Keratinocyte (primary cell): Measurements from ENCODE around the gene ASIC5. TPM values are rescaled to one million over a fixed set of nuclear protein-coding genes. Genes with fewer than 3 reads are reported as not detected.

Experiments used
- DNase-seq: peaks from one replicate; pipeline ENCODE4 v3.0.0-alpha.2; 2011; ENCODE audit warnings: low read depth, missing footprints, low spot score
- FAIRE-seq: peaks from 2 replicates; lab custom pipeline; 2011; peaks lifted over from hg19 to GRCh38; lab: Jason Lieb, UNC
- H2AFZ ChIP-seq: 2 replicates; pipeline ENCODE4 v1.6.0; 2012; ENCODE audit warnings: low read length, control low read depth, inconsistent platforms; ENCODE audit not compliant: control insufficient read depth
- H3K27ac ChIP-seq: 2 replicates; pipeline ENCODE4 v1.5.1; 2011; ENCODE audit warnings: low read length; ENCODE audit not compliant: control insufficient read depth, insufficient read depth
- H3K27me3 ChIP-seq: 3 replicates; pipeline ENCODE4 v1.6.0; 2011; ENCODE audit warnings: low read length; ENCODE audit not compliant: control insufficient read depth, insufficient read depth; ENCODE audit errors: extremely low read depth
- H3K36me3 ChIP-seq, 2 experiments: 2 replicates in 1 of 2; 3 replicates in 1 of 2; pipeline ENCODE4 v1.5.1; 2011; ENCODE audit warnings: low read length in 2 of 2, mild to moderate bottlenecking in 1 of 2; ENCODE audit not compliant: control insufficient read depth in 2 of 2, insufficient read depth in 2 of 2; ENCODE audit errors: extremely low read depth in 1 of 2
- H3K4me1 ChIP-seq: 3 replicates; pipeline ENCODE4 v1.5.1; 2011; ENCODE audit warnings: low read length; ENCODE audit not compliant: control insufficient read depth, insufficient read depth; ENCODE audit errors: extremely low read depth
- H3K4me2 ChIP-seq: 3 replicates; pipeline ENCODE4 v1.6.0; 2011; ENCODE audit warnings: low read depth, low read length; ENCODE audit not compliant: control insufficient read depth, insufficient read depth; ENCODE audit errors: extremely low read depth
- H3K4me3 ChIP-seq, 3 experiments: fragments of 200-600 bp in 1 of 3; sonication (generic) in 1 of 3; 2 replicates in 2 of 3; 3 replicates in 1 of 3; pipeline ENCODE4 v1.5.1; 2011 to 2016; ENCODE audit warnings: low read length in 3 of 3, mild to moderate bottlenecking in 3 of 3, control low read depth in 2 of 3, inconsistent platforms in 1 of 3, low read depth in 1 of 3, mixed read lengths in 1 of 3, mixed run types in 1 of 3, moderate library complexity in 1 of 3; ENCODE audit not compliant: control insufficient read depth in 2 of 3, insufficient read depth in 2 of 3; ENCODE audit errors: extremely low read depth in 1 of 3
- H3K79me2 ChIP-seq: 2 replicates; pipeline ENCODE4 v1.6.0; 2012; ENCODE audit warnings: low read length; ENCODE audit not compliant: control insufficient read depth, insufficient read depth
- H3K9ac ChIP-seq: 3 replicates; pipeline ENCODE4 v1.6.0; 2011; ENCODE audit warnings: low read length; ENCODE audit not compliant: control insufficient read depth, insufficient read depth; ENCODE audit errors: extremely low read depth
- H3K9me1 ChIP-seq: 3 replicates; pipeline ENCODE4 v1.6.0; 2011; ENCODE audit warnings: low read length; ENCODE audit not compliant: control insufficient read depth, insufficient read depth; ENCODE audit errors: extremely low read depth
- H3K9me3 ChIP-seq: 2 replicates; pipeline ENCODE4 v1.5.1; 2012; ENCODE audit warnings: low read depth, low read length; ENCODE audit not compliant: control insufficient read depth
- H4K20me1 ChIP-seq: 3 replicates; pipeline ENCODE4 v1.6.0; 2011; ENCODE audit warnings: low read length; ENCODE audit not compliant: control insufficient read depth, insufficient read depth; ENCODE audit errors: extremely low read depth
- EZH2 ChIP-seq: IDR thresholded peaks from one replicate; pipeline ENCODE4 v1.6.1; 2012; ENCODE audit warnings: inconsistent platforms, mild to moderate bottlenecking, low read length, moderate library complexity
- dilution Hi-C: fragments of 300-500 bp; cut with MboI; formaldehyde crosslinking; loops from one replicate; pipeline ENCODE4 v1.7.0; 2020; ENCODE audit warnings: low sequenced_read_pairs; ENCODE audit not compliant: extremely low pct_ligation_motif_present
- polyA plus RNA-seq, 5 experiments: library from polyadenylated mRNA; depleted of rRNA in 3 of 5; stranded (reverse) in 3 of 5; stranded (forward) in 1 of 5; unstranded in 1 of 5; fragments of >200 nt; gene quantifications; 1 replicate in 1 of 5; 2 replicates in 3 of 5; 3 replicates in 1 of 5; pipeline versions ENCODE4 v1.2.1 to v1.2.3, GENCODE V29; 2011 to 2012; ENCODE audit warnings: missing spikeins in 2 of 5, low read depth in 1 of 5, low replicate concordance in 1 of 5
- TF ChIP-seq, protein P1 (sequence below), 3 experiments: IDR thresholded peaks in 1 of 3; conservative IDR thresholded peaks in 1 of 3; optimal IDR thresholded peaks in 1 of 3; 2 replicates in 2 of 3; 3 replicates in 1 of 3; pipeline versions ENCODE3 to v1.5.1; 2011; ENCODE audit warnings: low read length in 3 of 3, mild to moderate bottlenecking in 3 of 3, moderate library complexity in 2 of 3, control low read depth in 1 of 3, inconsistent platforms in 1 of 3; ENCODE audit not compliant: insufficient read depth in 2 of 3; ENCODE audit errors: extremely low read depth in 1 of 3

Gene ASIC5
- polyA plus RNA-seq, 1 donor (not counting 4 experiments of a cell fraction or from before 2014, with no cell fraction given) = not detected

DNA sequence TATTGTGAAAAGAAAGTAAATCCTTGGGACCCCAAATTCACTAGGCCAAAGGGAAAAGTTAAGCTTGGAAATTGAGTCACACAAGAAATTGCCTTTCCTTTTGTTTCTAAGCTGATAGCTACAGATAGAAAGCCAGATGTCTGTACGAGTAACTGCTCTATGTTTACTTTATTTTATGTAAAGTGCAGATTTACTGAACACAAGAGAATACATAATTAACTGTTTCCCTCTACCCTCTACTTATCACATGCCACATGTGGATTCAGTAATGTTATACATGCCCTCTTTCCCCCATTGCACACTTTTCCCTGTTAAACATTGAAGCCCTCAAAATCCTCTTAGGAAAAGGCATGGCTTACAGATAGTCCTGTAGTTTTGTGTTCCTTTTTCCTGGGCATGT lies 21.0 kb upstream of the ASIC5 start:
- no peak for FAIRE-seq
- no peaks in the 10 kb centered on the region for H3K79me2 ChIP-seq
- dilution Hi-C loops = no loop called here

DNA sequence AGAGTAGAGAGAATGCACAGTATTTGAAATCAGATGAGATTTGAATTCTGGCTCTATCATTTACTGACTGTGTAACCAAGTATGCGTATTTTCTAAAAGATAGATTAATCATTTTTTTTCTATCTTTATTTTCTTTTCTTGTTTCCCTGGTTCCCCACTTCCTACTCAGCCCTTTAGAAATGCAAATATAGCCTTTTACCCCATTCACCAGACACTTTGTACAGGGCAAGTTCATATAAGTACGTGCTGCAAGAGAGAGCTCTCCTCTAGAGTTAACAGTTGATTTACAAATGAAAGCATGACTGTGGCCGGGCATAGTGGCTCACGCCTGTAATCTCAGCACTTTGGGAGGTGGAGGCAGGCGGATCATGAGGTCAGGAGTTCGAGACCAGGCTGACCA lies 19.6 kb upstream of the ASIC5 start:
- Histone ChIP-seq H3K4me2 (no peak overlapping the region), H3K79me2 (no peaks in the 10 kb centered on the region), H3K27me3 (no peaks in the 10 kb centered on the region), H3K36me3 (no peaks in the 10 kb centered on the region), H3K9me1 (no peaks in the 10 kb centered on the region), H3K9me3 (no peaks in the 10 kb centered on the region), H3K4me3 (no peak overlapping the region), H2AFZ (no peak overlapping the region), H4K20me1 (no peaks in the 10 kb centered on the region), H3K9ac (no peak overlapping the region), H3K4me1 (no peaks in the 10 kb centered on the region), H3K27ac (no peak overlapping the region)
- dilution Hi-C loops = no loop called here
- no peak for FAIRE-seq
- no peak for TF ChIP-seq EZH2
- TF ChIP-seq, protein P1, sequence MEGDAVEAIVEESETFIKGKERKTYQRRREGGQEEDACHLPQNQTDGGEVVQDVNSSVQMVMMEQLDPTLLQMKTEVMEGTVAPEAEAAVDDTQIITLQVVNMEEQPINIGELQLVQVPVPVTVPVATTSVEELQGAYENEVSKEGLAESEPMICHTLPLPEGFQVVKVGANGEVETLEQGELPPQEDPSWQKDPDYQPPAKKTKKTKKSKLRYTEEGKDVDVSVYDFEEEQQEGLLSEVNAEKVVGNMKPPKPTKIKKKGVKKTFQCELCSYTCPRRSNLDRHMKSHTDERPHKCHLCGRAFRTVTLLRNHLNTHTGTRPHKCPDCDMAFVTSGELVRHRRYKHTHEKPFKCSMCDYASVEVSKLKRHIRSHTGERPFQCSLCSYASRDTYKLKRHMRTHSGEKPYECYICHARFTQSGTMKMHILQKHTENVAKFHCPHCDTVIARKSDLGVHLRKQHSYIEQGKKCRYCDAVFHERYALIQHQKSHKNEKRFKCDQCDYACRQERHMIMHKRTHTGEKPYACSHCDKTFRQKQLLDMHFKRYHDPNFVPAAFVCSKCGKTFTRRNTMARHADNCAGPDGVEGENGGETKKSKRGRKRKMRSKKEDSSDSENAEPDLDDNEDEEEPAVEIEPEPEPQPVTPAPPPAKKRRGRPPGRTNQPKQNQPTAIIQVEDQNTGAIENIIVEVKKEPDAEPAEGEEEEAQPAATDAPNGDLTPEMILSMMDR (optimal IDR thresholded peaks at IDR 0.05 in 1 of 3, IDR thresholded peaks at IDR 0.05 in 1 of 3, conservative IDR thresholded peaks at IDR 0.05 in 1 of 3; ENCODE audit: extremely low read depth in 1 of 3, insufficient read depth in 2 of 3, low read length in 3 of 3) = no peak
- no peak for DNase-seq

More for the DNA sequence above, 21.0 kb upstream of the ASIC5 start:
- no peak overlapping the region for H3K27ac ChIP-seq
- H3K9me1 ChIP-seq = no peaks in the 10 kb centered on the region
- H3K4me3 ChIP-seq = no peak overlapping the region
- no peak overlapping the region for H2AFZ ChIP-seq
- no peak overlapping the region for H3K9ac ChIP-seq
- no peak overlapping the region for H3K4me2 ChIP-seq
- no peaks in the 10 kb centered on the region for H3K27me3 ChIP-seq
- DNase-seq = no peak
- no peaks in the 10 kb centered on the region for H3K9me3 ChIP-seq
- no peaks in the 10 kb centered on the region for H3K36me3 ChIP-seq
- no peaks in the 10 kb centered on the region for H3K4me1 ChIP-seq
- TF ChIP-seq, protein P1 (optimal IDR thresholded peaks at IDR 0.05 in 1 of 3, IDR thresholded peaks at IDR 0.05 in 1 of 3, conservative IDR thresholded peaks at IDR 0.05 in 1 of 3; ENCODE audit: extremely low read depth in 1 of 3, insufficient read depth in 2 of 3, low read length in 3 of 3) = no peak
- no peak for TF ChIP-seq EZH2
- H4K20me1 ChIP-seq = no peaks in the 10 kb centered on the region
